Stomach smooth muscle (tissue), 2 donors: Measurements from ENCODE around the gene MYOCD.

Experiments
- H3K27ac ChIP-seq: one replicate; pipeline ENCODE4 v1.7.0; 2013; ENCODE audit warnings: mild to moderate bottlenecking, low read length, inconsistent platforms
- H3K27me3 ChIP-seq, 2 donors: one replicate each; pipeline ENCODE4 v1.7.0; 2013; ENCODE audit warnings: low read length in 2 of 2; ENCODE audit not compliant: insufficient read depth in 2 of 2, control insufficient read depth in 1 of 2
- H3K36me3 ChIP-seq, 2 donors: one replicate each; pipeline ENCODE4 v1.7.0; 2013; ENCODE audit warnings: low read length in 2 of 2; ENCODE audit not compliant: control insufficient read depth in 2 of 2, insufficient read depth in 2 of 2
- H3K4me1 ChIP-seq: one replicate; pipeline ENCODE4 v1.7.0; 2013; ENCODE audit warnings: low read length; ENCODE audit not compliant: control insufficient read depth, insufficient read depth
- H3K4me3 ChIP-seq, 2 donors: one replicate each; pipeline ENCODE4 v1.7.0; 2013; ENCODE audit warnings: low read length in 2 of 2
- H3K9ac ChIP-seq, 2 donors: one replicate each; pipeline ENCODE4 v1.7.0; 2013; ENCODE audit warnings: low read length in 2 of 2, mild to moderate bottlenecking in 1 of 2
- H3K9me3 ChIP-seq, 2 donors: one replicate each; pipeline ENCODE4 v1.7.0; 2013; ENCODE audit warnings: low read length in 2 of 2; ENCODE audit not compliant: control insufficient read depth in 2 of 2
- donor health status: healthy.
- donor health status: Pancreatic carcinoma.

The MYOCD gene

DNA sequence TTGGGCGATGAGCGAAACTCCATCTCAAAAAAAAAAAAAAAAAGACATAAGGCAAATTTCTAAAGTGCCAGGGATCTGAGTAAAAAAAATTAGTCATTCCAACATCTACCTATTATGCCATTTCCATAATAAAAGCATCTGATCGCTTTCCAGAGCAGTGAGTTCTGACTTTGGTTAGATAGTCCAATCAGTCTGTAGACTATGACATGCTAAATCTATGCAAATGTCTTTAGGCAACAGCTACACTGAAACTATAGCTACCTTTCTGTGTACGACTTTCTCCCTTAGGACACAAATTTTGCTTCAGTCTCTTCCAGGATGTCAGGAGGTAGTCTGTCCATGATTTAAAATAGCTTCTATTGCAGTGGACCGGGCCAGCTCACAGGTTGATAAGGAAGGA is 64.7 kb downstream of the MYOCD start:
- H3K27ac ChIP-seq: peak overlapping the region; percentile 76
- H3K4me1 ChIP-seq: peaks cover 19% of the 10 kb centered on the region
- H3K4me3 ChIP-seq: no peak overlapping the region
- peaks cover 5 to 9% of the 10 kb centered on the region in 2 donors for H3K36me3 ChIP-seq
- H3K9me3 ChIP-seq: no peaks in the 10 kb centered on the region
- H3K27me3 ChIP-seq: no peaks in the 10 kb centered on the region
- H3K9ac ChIP-seq: no peak overlapping the region

DNA sequence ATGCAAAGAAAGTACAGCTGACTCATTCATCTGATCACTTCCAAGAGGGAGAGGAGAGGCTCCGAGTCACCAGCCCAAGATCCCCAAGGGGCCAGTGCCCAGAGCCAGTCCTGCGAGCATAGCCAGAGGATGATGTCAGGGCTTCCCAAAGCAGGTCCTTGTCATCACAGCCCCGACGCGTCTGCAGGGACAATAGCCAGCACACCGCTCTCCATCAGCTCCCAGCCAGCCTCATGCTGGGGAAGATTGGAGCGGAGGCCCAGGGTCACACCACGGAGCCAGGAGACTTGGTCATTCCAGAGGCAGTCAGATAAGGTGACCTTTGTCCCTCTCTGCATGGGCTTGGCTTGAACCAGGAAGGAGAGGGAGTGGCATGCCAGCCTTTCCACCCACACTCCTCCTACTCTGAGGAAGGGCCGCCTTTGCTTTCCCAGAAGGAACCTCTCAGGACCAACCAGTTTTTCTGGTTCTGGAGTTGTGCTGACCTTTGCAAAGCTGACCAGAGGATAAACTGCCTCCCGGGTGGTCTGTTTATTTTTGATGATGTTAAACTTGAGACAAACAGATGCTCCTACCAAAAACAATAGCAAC is 65.3 kb downstream of the MYOCD start:
- H3K27ac ChIP-seq: peak overlapping the region; percentile 76
- H3K4me3 ChIP-seq: no peak overlapping the region
- peaks cover 19% of the 10 kb centered on the region for H3K4me1 ChIP-seq
- H3K9me3 ChIP-seq: no peaks in the 10 kb centered on the region
- H3K36me3 ChIP-seq: peaks cover 5 to 10% of the 10 kb centered on the region in 2 donors
- no peak overlapping the region for H3K9ac ChIP-seq
- no peaks in the 10 kb centered on the region for H3K27me3 ChIP-seq

DNA sequence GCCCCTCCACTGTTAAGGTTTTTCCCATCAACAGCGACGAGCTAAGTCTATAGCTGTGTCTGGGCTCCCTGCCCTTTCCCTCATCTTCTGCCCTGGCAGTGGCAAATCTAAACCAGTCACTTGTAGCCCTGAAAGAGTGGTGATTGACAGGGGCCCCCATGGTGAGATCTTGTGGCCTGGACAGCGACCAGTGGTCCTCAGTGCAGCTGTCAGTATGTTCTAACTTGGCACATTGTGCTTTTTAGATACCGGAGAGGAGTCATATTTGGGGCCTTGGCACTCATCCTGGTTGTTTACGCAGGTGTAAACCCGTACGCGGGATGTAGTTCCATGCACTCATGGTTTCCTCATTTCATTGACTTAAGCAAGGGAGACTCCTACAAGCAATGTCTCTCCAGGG is 66.1 kb downstream of the MYOCD start:
- no peak overlapping the region for H3K4me3 ChIP-seq
- H3K36me3 ChIP-seq: peaks cover 12 to 16% of the 10 kb centered on the region in 2 donors
- H3K4me1 ChIP-seq: peaks cover 19% of the 10 kb centered on the region
- H3K9ac ChIP-seq: no peak overlapping the region
- H3K9me3 ChIP-seq: no peaks in the 10 kb centered on the region
- no peaks in the 10 kb centered on the region for H3K27me3 ChIP-seq
- H3K27ac ChIP-seq: peak overlapping the region; percentile 76

DNA sequence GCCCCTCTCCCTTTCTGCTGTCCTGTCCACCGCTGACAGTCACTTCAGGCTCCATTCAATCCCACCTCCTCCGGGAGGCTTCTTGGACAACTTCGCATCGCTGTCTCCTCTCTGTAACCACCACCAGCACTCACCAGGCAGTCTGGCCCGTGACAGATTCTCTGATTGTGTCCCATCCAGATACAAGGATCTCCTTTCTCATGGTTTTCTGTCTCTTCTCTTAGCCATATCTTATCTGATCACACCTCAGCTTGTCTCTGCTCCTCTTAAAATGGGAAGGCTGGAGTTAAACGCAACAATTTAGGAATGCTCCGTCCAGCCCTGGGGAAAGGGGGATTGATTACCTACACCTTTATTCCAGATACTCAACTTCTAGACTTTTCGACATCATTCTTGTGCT is 66.7 kb downstream of the MYOCD start:
- H3K27ac ChIP-seq: peak overlapping the region; percentile 18
- H3K36me3 ChIP-seq: peaks cover 12 to 16% of the 10 kb centered on the region in 2 donors
- no peak overlapping the region for H3K9ac ChIP-seq
- H3K4me3 ChIP-seq: no peak overlapping the region
- H3K9me3 ChIP-seq: no peaks in the 10 kb centered on the region
- peaks cover 17% of the 10 kb centered on the region for H3K4me1 ChIP-seq
- H3K27me3 ChIP-seq: no peaks in the 10 kb centered on the region

DNA sequence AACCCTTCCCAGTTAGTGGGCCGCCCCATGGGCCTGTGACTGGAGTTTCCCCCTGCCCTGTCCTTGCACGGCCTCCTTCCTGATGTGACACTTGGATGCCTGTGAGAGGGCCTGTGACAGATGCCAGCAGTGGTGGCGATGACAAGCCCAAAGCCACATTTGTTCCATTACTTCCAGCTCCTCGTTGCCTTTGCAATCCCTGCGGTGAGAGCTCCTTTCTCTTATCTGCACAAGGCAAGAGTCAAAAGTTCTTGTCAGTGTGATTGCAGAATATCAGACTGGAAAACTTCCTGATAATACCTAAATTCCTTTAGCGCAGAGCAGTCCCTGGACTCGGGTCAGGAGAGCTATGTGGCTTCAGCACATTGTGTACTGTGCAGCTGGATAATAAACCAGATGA is 69.2 kb downstream of the MYOCD start:
- Histone ChIP-seq H3K36me3 (peaks cover 26 to 27% of the 10 kb centered on the region in 2 donors), H3K27ac (no peak overlapping the region)

DNA sequence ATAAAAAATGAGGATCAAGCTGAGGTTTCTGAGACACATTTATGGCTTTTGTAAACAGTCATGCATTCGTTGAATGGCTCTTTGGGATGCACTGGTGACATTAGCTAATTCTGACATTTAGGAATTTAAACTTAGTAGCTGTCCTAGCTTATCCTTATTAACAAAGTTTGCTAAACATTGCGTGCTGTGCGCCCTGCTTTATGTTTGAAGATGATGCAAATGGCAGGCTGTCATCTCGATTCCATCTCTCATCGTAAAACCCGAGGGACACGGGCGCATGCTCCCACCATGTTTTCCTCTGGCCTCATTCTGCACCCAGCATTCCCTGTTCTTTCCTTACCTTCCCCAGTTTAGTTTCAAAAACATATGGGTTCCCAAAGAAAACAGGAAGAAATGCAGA is 69.8 kb downstream of the MYOCD start:
- Histone ChIP-seq H3K4me3 (no peak overlapping the region), H3K9ac (no peak overlapping the region), H3K27ac (no peak overlapping the region), H3K4me1 (peaks cover 14% of the 10 kb centered on the region), H3K36me3 (peaks cover 27 to 30% of the 10 kb centered on the region in 2 donors), H3K9me3 (no peaks in the 10 kb centered on the region), H3K27me3 (no peaks in the 10 kb centered on the region)

More for the DNA sequence above, 69.2 kb downstream of the MYOCD start:
- no peaks in the 10 kb centered on the region for H3K27me3 ChIP-seq
- H3K9ac ChIP-seq: no peak overlapping the region
- H3K4me1 ChIP-seq: peaks cover 14% of the 10 kb centered on the region
- no peak overlapping the region for H3K4me3 ChIP-seq
- no peaks in the 10 kb centered on the region for H3K9me3 ChIP-seq

DNA sequence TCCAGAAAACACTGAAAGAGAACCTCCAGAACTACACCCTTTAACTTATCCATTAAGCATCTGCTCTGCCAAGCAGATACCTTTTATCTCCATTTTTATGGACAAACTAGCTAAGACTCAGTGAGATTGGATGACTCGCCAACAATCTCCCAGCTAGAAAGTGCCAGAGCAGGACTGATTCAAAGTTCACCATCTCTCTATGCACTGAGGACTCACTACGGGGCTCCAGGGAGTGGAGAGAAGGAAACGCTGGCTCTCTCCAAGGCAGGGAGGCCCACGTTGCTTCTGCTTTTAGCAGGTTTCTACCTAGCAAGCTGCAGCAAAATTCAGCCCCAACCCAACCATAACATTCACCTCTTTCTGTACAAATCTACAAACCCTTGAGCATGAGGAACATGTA is 70.8 kb downstream of the MYOCD start:
- Histone ChIP-seq H3K4me3 (no peak overlapping the region), H3K36me3 (peaks cover 27 to 34% of the 10 kb centered on the region in 2 donors), H3K4me1 (peaks cover 4% of the 10 kb centered on the region), H3K27ac (no peak overlapping the region), H3K27me3 (no peaks in the 10 kb centered on the region), H3K9ac (no peak overlapping the region), H3K9me3 (no peaks in the 10 kb centered on the region)

DNA sequence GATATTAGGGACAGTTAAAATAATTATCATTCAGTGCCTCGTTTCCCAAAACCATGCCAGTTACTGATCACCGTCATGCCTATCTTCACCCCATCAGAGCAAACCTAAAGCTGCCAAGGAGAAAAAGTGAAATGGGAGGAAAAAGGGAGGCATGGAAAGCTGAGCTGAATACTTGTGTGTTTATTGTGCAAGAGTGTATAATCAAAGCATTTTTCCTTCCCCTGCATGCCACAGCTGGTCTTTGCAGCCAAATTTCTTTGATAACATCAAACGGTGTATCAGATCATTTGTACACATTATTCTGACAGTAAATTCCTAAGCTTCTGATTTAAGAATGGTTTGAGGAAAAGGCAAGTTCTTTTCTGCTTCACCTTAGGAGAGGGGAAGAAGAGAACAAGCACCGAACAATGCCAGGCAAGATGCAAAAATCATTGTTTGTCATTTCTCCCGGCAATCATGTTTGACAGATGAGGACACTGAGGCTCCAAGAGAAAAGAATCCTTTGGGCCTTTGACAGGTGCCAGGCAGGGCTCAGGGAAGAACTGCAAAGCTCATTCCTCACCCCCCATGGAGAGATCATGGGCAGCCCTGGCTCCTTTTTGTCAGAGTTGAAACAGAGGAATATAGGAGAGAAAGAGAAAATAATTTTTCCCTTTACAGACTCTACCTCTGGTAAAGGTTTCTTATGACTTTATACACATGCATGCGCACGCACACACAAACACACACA is 72.2 kb downstream of the MYOCD start:
- H3K27ac ChIP-seq: no peak overlapping the region

DNA sequence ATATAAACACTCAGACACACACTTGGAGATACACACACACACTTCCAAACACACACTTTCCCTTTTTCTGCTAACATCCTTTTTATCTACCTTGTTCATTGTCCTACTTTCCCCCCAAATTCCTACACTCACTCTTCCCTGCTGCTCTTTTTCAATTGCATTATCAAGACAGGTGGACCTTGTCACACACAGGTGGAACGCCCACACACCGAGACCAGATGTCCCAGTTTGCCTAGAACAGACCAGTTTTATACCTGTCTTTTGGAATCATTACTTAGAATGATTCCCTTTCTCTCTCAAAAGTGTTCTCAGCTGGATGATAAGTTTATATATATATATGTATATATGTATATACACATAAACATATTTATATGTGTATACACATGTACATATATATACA is 72.9 kb downstream of the MYOCD start:
- Histone ChIP-seq H3K4me1 (peaks cover 8% of the 10 kb centered on the region), H3K4me3 (no peak overlapping the region), H3K27me3 (no peaks in the 10 kb centered on the region), H3K9me3 (no peaks in the 10 kb centered on the region), H3K36me3 (peaks cover 22 to 28% of the 10 kb centered on the region in 2 donors), H3K9ac (no peak overlapping the region), H3K27ac (no peak overlapping the region)

More for the DNA sequence above, 72.2 kb downstream of the MYOCD start:
- H3K27me3 ChIP-seq: no peaks in the 10 kb centered on the region
- peaks cover 8% of the 10 kb centered on the region for H3K4me1 ChIP-seq
- no peak overlapping the region for H3K4me3 ChIP-seq
- H3K9me3 ChIP-seq: no peaks in the 10 kb centered on the region
- H3K36me3 ChIP-seq: peaks cover 22 to 28% of the 10 kb centered on the region in 2 donors
- H3K9ac ChIP-seq: no peak overlapping the region

DNA sequence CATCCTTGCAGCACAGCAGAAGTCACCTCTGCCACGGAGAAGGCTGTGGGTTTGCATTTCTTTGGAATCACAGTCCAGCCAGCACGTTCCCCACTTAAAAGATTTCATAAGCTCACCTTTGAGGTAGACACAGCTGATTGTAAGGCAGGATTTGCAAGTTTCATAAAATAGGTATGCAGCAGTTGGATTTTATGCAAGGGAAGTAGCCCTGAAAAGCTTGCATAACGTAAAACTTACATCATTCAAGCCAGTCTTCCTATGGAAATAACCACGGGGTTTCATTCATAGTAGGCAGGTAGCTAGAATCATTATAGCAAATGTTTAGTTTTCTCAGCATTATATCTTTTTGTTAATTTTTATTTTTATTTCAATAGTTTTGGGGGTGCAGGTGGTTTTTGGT is 73.8 kb downstream of the MYOCD start:
- H3K4me1 ChIP-seq: peaks cover 16% of the 10 kb centered on the region
- H3K9me3 ChIP-seq: no peaks in the 10 kb centered on the region
- no peak overlapping the region for H3K4me3 ChIP-seq
- H3K27ac ChIP-seq: no peak overlapping the region
- no peaks in the 10 kb centered on the region for H3K27me3 ChIP-seq
- H3K9ac ChIP-seq: no peak overlapping the region
- H3K36me3 ChIP-seq: peaks cover 25 to 28% of the 10 kb centered on the region in 2 donors

DNA sequence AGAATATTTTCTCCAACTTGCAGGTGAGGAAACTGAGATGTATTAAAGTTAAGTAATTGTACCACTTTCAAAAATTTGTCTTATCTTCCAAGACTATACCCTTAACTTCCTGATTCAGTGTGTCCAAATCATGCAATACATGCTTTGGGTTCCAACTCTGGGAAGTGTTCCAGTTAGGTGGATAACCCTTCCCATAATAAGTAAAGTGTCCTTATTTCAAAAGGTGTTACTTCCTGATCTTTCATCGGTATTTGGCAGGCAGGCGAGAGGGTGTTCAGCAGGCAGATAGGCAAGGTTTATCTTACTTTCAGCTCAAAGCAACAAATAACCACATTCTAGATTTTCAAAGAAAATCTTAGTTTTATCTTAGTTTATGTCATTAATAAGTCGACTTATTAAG is 77.4 kb downstream of the MYOCD start:
- Histone ChIP-seq H3K27me3 (no peaks in the 10 kb centered on the region), H3K4me3 (no peak overlapping the region), H3K9me3 (no peaks in the 10 kb centered on the region), H3K9ac (no peak overlapping the region), H3K36me3 (peaks cover 27% of the 10 kb centered on the region in 2 donors), H3K27ac (no peak overlapping the region), H3K4me1 (peaks cover 16% of the 10 kb centered on the region)
